Measurements from ENCODE around the gene HTRA1.

DNA sequence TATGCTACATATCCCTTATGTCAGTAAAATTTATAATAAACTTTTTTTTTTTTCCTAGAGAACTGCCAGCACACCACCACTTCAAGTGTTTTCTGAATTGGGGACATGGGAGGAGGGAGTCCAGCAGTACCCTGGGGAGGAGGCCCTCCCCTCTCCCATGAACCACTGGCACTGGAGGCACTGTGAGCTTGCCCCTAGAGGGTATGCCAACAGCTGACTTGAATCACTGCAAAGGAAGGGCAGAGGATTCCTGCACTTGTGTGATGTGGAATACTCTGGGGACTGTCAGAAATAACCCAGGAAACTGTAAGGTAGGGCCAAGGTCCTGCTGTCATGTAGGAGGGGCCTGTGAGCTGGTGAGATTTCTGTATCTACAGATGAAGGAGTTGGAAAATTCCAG lies 15.4 kb upstream of the HTRA1 start:
- no peak for TF ChIP-seq POLR2AphosphoS5 (IDR thresholded peaks at IDR 0.05; ENCODE audit: low read depth, low read length)
- TF ChIP-seq RCOR1 (IDR thresholded peaks at IDR 0.05; ENCODE audit: low read length) = no peak
- no peak for TF ChIP-seq CTCF (IDR thresholded peaks at IDR 0.05)
- TF ChIP-seq MXI1 (IDR thresholded peaks at IDR 0.05; ENCODE audit: low read depth, low read length) = no peak
- no peak for TF ChIP-seq SIN3A (IDR thresholded peaks at IDR 0.05; ENCODE audit: borderline replicate concordance, low read depth, low read length)
- no peak for TF ChIP-seq RAD21 (IDR thresholded peaks at IDR 0.05; ENCODE audit: low read length)
- TF ChIP-seq, protein P1, sequence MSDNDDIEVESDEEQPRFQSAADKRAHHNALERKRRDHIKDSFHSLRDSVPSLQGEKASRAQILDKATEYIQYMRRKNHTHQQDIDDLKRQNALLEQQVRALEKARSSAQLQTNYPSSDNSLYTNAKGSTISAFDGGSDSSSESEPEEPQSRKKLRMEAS (IDR thresholded peaks at IDR 0.05; ENCODE audit: low read depth) = no peak
- no peak for TF ChIP-seq RFX5 (IDR thresholded peaks at IDR 0.05; ENCODE audit: low read length)
- TF ChIP-seq EZH2phosphoT487 (IDR thresholded peaks at IDR 0.05; ENCODE audit: borderline replicate concordance, low read depth) = no peak
- no peak for TF ChIP-seq GABPA (IDR thresholded peaks at IDR 0.05; ENCODE audit: low read depth)
- no peak for TF ChIP-seq IRF3 (IDR thresholded peaks at IDR 0.05; ENCODE audit: low read depth, low read length)
- no peak for TF ChIP-seq USF2 (IDR thresholded peaks at IDR 0.05; ENCODE audit: borderline replicate concordance, low read depth, low read length)

Measured in SK-N-SH (cell line).